Middle frontal gyrus (tissue), 1 donor: ENCODE results near the gene TRIM26.
A peak's percentile ranks its signal among the peaks of the same experiment; 100 is the strongest.
"Not testable (repeated sequence)": the region's sequence is repeated elsewhere in the genome, so short reads cannot be mapped to it uniquely, and the experiment has no call there.

Experiments used
- DNase-seq: peaks from one replicate; pipeline ENCODE4 v3.0.0-alpha.2; 2015; ENCODE audit warnings: low spot score; ENCODE audit errors: extremely low spot score

Gene TRIM26

GRCh38 chr6:30171677-30172471 is 41.3 kb downstream of the TRIM26 start:
- DNase-seq = no peak

DNA sequence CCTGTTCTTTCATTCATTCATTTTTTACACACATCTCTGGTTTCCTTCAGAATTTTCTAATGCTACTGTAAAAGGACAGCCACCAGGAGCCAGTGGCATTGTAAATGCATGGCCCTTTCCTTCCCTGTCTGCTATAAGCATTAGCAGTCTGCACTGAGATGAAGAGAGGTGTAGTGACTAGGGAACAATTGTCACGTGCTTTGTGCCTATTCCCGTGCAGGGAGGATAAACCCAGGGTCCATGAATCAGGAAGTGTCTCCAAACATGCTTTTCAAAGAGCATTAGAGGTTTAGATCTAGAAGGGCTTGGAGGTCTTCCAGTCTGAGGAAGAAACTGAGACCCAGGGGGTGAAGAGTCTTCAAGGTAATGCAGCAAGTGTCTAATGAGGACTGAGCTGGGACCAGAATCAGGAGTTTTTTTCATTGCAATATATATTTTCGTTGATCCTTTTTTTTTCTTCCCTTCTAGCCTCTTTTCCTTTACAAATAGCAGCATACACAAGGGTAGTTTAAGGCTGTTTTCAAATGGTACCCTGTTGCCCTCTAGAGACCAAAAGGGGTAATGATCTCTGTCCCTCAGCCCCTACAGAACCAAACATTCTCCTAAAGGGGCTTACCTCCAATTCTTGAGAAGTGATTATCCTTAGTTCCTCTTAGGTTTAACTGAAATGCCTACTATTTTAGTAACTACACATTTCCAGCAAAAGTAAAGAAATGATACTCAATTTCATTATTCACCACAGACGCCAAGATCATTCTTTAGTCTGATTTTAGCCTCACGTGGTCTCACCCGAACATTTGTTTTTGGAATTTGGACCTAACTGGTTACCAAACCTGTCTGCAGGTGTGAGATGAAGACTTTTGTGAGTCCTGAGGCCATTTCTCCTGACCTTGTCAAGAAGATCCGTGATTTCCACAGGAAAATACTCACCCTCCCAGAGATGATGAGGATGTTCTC is 43.3 kb downstream of the TRIM26 start:
- no peak for DNase-seq

DNA sequence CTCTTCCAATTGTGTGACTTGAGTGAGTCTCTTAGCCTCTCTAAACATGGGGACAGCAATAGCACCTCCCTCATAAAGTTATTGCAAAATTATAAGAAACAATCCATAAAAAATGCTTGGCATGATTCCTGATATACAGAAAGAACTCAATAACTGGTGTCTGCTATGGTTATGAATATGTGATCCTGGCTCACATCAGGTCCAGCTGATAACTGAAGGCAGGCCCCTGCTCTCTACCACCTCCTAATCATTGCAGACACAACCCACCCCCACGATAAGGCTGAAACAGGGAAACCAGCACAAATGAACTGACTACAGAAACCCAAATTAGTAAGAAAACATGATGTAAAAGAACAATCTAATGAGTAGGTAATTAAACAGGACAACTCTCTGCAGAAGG is 44.5 kb downstream of the TRIM26 start:
- no peak for DNase-seq

DNA sequence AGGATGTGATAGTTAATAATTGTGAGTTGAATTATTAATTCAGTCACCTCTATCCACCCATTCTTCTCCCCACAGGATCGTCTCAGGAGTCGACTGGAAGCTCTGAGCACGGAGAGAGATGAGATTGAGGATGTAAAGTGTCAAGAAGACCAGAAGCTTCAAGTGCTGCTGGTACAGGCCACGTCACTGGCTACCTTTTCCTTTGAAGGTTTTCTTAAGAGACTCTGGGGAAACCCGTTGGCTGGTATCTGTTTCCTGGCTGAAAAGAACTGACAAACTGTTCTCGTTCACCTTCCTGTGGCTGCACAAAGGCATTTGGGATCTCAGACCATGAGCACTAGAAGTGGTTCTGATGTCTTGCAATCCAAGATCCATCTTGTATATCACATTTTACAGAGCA is 46.1 kb downstream of the TRIM26 start:
- DNase-seq = no peak

DNA sequence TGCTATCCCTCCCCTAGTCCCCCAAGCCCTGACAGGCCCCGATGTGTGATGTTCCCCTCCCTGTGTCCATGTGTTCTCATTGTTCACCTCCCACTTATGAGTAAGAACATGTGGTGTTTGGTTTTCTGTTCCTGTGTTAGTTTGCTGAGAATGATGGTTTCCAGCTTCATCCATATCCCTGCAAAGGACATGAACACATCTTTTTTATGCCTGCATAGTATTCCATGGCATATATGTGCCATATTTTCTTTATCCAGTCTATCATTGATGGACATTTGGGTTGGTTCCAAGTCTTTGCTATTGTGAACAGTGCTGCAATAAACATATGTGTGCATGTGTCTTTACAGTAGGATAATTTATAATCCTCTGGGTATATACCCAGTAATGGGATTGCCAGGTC is 48.0 kb downstream of the TRIM26 start:
- DNase-seq = not testable (repeated sequence)

- DNase-seq = no peak
Measured at GRCh38 chr6:30164714-30165113, 48.5 kb downstream of the TRIM26 start.

DNA sequence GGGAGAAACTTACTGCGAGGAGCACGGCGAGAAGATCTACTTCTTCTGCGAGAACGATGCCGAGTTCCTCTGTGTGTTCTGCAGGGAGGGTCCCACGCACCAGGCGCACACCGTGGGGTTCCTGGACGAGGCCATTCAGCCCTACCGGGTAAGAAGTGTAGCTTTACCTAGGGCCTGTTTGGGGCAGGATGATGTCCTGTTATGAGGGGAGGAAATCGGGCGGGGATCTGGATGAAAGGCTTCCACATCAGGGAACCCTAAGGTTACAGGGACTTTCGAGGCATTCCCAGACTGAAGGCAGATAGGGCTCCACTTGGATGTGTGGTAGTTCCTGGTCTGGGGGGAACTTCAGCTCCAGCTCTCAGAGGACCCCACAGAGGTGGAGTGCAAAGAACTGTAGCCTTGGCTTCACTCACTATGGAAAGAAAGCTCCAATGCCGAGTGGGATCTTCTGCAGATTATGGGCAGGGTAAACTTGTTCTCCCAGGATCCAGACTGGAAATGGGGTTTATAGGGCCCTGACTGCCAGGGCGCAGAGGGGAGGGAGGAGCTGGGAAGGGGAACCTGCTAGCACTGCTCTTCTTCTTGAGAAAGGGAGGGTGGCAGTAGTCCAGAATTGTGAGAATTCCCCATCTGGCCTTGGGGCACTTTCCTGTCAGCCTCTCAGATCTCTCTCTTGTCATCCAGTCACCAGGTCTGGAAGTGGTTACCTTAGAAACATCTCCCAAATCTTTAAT is 49.1 kb downstream of the TRIM26 start:
- DNase-seq = no peak

DNA sequence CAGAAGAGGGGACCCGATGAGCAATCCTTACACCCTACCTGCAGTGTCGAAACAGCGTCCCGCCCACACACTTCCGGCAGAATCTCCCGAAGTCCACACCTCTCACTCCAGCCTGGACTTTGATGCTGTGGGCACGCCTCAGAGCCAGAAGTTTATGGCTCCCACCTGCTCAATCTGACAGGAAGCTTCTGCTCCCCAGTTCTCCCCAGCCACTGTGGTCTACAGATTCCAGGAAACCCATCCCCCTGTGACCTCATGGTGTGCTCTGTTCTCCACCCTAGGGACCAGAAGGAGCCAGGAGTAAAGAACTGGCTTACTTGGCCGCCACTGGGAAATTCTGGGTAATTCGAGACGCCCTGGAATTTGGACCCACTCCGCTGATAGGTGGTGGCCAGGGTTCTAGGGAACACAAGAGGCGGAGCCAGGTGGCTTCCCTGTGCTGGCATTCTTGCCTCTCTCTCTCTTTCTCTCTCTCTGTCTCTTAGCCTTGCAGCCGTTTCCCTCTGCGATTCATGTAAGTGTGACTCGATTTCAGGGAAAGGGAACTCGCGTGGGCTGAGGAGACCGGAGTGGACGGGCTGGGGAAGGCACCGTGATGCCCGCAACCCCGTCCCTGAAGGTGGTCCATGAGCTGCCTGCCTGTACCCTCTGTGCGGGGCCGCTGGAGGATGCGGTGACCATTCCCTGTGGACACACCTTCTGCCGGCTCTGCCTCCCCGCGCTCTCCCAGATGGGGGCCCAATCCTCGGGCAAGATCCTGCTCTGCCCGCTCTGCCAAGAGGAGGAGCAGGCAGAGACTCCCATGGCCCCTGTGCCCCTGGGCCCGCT is 49.9 kb downstream of the TRIM26 start, which contains the start of gene TRIM15:
TRIM15 (plus strand) TSS at position 457 of the 828 bp plus-strand sequence; CDS start at position 596, 139 bp downstream.
- DNase-seq = no peak

GRCh38 chr6:30162265-30163089 is 50.7 kb downstream of the TRIM26 start:
- DNase-seq = no peak

DNA sequence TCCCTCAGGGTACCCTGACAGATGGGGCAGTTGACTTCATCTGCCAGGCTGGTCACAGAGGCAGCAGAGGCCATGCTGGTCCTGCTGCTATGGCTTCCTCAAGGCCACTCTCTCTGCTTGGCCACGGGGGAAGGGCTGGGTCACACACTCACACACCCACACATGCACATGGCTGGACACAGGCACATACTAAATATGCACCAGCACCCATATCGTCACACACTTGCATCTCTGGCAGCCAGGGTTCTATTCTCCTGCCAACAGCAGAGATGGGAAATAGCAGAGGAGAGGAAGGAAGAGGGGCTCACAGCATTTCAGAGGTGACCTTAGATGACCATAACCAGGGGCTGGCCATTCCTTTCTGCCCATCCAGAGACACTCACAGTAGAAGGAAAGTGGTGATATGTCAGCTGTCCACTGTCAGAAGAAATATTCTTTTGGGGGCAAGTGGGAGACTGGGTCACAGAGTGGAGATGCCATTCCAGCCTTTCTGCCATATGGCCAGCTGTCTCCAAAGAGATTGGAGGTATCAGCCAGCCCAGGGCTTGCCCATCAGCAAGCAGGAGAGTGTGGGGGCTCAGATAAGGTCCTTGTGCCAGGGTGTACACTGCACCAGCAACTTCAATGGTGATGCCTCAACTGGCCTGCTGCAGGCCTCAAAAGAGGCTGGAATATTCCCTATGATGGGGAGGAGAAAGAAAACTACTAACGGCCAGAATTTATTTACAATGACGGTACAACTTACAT is 52.2 kb downstream of the TRIM26 start, which contains the start of gene TRIM10:
TRIM10 (minus strand) TSS at position 427 of the 747 bp plus-strand sequence; CDS start at position 74, 353 bp downstream.
- no peak for DNase-seq

DNA sequence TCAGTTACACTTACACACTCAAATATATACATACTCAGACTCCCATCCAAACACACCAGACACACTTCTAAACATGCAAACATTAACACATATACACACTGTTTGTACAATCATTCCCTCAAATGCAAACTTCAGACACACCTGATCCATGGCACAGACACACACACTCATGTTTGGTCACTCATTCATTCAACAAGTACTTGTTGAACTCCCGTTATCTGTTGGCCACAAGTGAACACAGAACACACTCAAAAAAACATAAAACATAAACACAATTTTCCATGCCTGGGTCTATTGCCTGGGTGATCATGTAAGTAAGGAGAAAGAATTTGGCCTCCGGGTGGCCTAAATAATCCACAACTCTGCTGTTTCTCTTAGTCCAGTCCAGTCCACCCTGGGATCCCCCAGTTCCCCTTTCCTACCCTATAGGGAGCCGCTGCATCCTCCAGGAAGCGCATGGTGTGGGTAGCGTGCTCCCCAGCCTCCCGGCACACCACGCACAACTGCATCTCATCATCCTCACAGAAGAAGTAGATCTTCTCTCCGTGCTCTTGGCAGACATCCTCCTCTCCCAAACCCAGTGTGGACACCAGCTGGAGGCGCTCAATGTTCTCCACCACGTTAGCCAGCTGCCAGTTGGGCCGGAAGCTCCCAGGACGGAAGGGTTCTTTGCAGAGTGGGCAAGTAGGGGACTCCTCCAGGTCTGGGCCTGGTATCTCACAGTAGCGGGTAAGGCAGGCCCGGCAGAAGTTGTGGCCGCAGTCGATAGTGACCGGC is 53.0 kb downstream of the TRIM26 start:
- DNase-seq = no peak

DNA sequence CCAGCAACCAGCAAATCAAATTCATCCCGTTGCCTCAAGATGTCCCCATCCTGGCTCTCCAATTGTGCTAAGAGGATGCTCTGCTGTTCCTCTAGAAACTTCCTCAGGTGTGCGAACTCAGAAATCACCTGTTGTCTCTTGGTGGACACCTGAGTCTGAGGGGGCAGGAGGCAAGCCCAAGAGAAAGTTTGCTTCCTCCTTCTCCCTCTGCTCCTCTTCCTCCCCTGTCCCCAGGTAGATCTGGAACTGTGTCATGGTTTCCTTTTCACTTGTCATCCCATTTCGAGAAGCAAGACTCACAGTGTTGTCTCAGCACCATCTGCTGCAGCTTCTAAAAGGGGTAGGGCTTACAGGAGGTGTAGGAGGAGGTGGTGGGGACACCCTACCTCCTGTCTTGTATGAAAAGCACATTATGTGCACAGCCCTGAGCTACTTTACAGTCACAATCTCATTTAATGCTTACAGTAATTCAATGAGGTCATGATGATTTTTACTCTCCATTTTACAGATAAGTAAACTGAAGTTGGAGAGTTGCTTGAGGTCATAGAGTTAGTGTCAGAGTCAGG is 54.6 kb downstream of the TRIM26 start:
- peak; percentile 31 for DNase-seq

DNA sequence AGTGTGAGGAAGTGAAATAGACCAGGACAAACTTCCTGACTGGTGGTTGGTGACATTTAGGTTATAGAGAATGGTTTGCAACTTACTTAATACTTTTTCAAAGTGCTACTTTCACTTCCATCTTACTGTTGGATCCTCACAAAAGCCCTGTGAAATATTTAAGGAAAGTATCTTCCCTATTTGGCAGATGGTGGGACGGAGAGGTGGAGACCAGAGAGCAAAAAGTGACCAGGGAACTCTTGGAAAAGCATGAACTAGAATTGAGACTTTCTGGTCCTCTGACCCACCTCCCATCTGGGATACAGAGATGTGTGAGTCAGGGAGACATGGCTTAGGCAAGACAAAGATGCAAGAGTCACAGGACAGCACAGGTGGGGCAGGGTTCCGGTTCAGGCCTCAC is 55.2 kb downstream of the TRIM26 start:
- DNase-seq = no peak

- DNase-seq = no peak
Measured at GRCh38 chr6:30157581-30157980, 55.6 kb downstream of the TRIM26 start.

DNA sequence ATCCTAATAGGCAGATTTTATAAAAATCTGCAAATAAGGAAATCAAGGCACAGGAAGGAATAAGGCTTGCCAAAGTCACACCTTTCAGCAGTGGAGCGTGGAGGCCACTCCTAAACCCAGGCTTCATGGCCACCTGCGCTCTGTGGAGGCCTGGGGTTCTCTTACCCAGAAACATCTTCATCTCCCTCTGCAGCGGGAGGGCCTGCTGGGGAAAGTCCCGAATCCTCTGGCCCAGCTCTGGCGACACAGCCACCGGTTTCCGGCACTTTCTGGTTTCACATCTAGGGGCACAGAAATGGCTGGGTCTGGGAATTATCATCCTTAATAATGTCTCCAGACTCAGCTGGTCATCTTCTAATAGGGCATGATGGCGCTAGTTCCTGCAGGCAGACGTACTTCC is 56.4 kb downstream of the TRIM26 start:
- DNase-seq = no peak

DNA sequence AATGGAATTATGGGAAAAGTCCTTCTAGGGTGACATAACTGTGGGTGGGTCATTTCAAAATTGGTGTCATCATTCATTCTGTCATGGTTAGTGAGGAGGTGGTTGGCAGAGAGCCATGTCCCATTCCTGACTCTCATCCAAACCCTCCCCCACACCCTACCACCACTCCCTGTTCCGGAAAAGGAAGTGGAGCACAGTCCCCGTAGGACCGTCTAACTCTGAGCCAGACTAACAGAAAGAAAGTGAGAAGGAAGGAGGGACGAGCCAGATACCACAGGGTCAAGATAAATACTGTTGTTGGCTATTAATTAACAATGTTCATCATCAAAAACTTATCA is 57.0 kb downstream of the TRIM26 start:
- DNase-seq = no peak

DNA sequence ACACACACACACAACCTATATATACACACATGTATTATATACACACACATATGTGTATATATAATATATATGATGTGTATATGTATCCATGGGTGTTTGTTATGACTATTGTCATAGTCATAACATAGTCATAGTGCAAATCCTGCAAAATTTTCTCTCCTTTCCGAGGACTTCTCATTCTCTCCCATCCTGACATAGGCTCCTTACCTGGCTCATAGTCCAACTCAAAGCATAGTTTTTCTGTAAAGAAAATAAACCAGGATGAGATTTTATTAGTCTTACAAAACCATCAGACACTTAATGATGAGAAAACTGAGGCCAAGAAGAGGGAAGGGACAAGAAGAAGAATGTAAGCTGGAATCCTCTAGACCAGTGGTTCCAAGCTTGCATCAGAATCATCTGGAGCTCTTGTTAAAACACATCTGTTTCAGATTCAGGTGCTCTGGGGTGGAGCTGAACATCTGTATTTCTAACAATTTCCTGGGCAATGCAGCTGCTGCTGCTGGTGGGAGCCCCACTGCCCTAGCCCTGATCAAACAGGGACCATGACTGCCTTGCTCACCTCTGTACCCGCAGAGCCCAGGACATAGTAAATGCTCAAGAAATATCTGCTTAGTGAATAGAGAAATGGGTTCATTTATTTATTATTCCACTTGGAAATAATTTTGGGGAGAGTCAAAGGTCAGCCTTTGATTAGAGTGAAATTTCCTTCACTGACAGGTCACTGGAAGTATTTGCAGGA is 57.5 kb downstream of the TRIM26 start:
- no peak for DNase-seq
